Amygdala (tissue), 56 donors: ENCODE measurements around the gene LAMTOR4.

Source experiments
- DNase-seq, 56 donors: peaks; one replicate each; lab custom pipeline; 2025; lab: John Stamatoyannopoulos, UW

Gene LAMTOR4

GRCh38 chr7:100152404-100152803, 3.7 kb downstream of the LAMTOR4 start:
- peak in 1 of 56 donors; percentile 15 for DNase-seq

GRCh38 chr7:100152937-100153666, 4.4 kb downstream of the LAMTOR4 start:
- DNase-seq, result no peak

DNA sequence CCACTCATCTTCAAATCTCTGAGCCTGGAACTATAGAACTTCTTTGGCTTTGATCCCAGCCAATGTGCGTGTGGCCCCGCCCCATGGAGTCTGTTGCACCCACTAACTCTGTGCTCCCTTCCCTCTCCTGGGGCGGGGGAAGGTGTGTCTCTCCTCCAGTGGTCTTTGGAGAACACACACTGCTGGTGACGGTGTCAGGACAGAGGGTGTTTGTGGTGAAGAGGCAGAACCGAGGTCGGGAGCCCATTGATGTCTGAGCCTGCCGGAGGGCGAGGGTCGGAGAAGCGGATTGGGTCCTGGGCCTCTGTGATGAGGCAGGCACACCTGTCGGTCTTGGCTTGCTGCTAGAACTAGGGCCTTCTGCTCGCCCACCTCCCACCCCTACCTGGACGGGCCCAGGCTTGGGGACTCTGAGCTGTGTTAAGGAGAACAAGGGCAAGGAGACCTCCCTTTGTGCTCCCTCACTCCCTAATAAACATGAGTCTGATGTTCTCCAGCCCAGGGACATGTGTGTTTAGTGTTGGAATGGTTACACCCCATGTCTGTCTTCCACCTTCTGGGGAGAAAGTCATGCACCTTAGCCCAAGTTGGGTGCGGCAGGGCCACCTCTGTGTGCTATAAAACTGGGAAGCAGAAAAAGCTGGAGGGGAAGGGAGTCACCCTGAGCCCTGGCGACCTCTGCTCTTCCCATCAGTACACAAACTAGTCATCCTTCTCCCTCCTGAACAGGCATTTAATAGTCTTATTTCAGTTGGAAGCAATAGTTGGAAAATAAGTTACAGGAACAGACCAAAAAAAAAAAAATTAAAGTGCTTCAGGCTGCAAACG, 5.2 kb downstream of the LAMTOR4 start:
- no peak for DNase-seq

DNA sequence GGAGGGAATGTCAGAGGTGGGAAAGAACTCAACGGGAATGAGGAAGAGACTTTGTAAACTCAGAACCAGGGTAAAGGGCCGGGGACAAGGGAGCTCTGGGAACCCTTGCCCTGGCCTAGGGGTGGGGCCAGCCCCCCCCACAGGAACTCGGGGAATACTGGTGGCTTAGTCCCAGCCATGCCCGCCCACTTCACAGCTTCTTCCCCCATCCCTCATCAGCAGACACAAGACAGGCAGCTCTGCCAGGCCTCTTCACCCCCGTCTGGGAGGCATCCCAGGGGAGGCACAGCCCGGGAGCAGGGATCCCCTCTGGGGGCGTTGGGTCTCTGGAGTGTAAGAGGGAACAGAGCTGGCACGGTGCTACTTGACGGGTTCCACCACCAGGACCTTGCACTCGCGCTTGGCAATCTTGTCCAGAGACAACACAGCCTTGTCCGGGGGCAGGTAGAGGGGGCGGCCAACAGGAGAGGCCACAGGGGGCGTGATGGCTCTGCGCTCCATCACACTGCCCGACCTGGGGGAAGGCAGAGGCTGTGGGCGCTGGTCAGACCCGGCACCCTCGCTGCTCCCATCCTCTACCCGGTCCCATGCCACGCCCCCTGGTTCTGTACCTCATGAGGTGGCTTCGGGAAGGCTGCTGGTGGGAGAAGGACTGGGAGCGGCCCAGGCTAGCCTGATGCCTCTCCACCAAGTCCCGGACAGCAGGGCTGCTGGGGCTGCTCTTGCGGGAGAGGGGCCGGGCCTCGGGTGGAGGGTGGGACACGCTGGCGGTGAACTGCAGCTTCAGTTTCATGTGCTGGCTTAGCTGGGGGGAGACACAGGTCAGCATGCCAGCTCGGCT, 6.2 kb downstream of the LAMTOR4 start:
- no peak for DNase-seq

- DNase-seq, result no peak
These were observed 7.0 kb downstream of the LAMTOR4 start for GRCh38 chr7:100155553-100156317.

- no peak for DNase-seq
These were observed 7.8 kb downstream of the LAMTOR4 start for GRCh38 chr7:100156331-100157068.

DNA sequence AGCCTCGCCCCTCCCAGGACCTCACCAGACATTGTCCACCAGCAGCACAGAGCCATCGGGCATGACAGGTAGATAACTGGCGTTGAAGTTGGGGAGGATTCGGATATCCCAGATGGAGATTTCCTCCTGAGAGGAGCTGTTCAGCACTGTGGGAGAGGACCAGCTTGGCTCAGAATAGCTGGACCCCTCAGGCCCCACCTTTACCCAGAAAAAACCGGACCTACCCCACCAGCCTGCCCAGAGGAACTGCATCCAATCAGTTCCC, 8.3 kb downstream of the LAMTOR4 start:
- no peak for DNase-seq

DNA sequence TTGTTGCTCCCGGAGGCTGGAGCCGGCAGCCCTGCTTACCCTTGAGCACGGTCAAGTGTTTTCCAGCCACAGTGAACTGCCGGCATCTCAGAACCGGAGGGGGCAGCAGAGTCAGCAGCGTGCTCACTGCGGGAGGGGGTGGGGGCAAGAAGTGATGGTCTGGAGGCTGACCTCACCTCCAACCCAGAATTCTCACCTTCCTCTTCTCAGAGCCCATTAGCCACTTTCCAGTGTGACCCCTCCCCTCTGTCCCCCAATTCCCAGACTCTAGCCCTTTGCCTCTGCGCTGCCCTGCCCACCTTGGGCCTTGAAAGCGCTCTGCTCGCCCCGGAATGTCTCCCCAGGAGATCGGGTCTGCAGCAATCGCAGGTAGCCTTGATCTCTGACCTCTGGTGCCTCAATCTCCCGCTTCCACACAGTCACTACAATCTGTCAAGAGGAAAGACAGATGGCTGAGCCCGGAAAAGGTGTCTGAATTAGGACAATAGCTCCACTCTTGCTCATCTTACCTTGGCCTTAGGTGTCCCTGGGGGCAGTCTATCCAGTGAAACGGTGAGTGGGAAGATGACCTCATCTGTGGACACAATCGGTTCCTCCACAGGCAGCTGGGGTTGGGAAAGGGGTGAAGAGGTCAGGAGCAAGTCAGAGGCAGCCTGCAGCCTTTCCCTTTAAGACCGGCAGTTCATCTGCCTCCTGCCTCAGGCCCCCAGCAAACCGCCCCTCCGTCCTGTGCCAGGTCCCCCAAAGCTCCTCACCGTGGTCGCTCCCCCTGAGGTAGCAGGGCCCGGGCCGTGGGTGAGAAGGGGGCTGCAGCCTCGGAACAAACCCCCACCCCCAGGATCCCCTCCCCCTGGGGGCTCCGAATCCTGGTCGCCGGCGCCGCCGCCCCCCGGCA, 8.9 kb downstream of the LAMTOR4 start:
- peak in 1 of 56 donors; percentile 25 for DNase-seq

DNA sequence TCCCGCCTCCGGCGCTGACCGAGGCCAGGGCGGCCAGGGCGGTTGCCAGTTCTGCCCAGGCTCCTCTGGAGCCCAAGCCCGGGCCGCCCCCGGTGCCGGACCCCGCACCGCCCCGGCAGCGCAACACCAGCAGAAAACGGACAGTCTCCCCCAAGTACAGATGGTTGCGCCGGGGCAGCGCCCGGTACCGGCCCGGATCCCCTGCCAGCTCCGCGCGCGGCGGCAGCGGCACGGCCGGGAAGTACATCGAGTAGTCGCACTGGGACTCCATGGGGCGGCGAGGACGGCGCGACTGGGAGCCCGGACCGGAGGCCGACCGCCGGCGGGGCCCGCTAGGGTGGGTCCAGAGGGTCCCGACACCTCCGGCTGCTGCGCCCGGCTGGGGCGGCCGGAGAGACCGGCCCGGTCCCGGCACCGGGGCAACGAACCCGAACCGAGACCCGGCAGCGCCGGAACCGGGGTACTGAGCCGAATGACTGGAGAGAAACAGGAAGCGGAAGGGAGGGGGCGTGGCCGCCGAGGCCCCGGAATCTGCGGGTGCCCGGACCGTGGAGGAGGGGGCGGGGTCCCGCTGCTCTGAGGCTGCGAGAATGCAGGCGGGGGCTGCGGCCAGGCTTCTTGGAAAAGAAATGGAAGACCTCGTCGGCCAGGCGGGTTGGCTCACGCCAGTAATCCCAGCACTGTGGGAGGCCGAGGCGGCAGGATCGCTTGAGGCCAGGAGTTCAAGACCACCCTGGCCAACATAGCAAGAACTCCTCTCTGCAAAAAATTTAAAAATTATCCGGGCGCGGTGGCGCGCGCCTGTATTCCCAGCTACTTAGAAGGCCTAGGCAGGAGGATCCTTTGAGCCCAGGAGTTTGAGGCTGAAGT, 9.7 kb downstream of the LAMTOR4 start, which contains the start of gene TRAPPC14:
TRAPPC14 (minus strand) TSS at position 495 of the 870 bp plus-strand sequence; CDS start at position 271, 224 bp downstream.
- peak; percentile 51 to 95 (median 80) for DNase-seq

DNA sequence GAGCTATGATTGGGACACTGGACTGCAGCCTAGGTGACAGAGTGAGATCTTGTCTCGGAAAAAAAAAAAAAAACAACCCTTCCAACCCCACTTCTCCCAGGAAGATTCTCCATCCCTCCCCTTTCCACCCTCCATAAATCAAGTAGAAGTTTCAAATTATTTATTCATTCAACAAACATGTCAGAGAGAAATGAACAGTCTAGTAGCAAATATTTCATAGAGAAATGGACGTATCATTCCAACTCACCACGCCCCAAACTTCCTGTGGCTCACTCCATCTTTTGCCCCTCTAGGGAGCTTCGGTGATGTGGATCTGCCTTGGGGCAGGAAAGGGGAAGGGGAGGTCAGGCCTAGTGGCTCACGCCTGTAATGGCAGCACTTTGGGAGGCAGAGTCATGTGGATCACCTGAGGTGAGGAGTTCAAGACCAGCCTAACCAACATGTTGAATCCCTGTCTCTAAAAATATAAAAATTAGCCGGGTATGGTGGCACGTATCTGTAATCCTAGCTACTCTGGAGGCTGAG, 10.4 kb downstream of the LAMTOR4 start:
- no peak for DNase-seq

- DNase-seq, result no peak
These were observed 11.3 kb downstream of the LAMTOR4 start for GRCh38 chr7:100160067-100160466.

DNA sequence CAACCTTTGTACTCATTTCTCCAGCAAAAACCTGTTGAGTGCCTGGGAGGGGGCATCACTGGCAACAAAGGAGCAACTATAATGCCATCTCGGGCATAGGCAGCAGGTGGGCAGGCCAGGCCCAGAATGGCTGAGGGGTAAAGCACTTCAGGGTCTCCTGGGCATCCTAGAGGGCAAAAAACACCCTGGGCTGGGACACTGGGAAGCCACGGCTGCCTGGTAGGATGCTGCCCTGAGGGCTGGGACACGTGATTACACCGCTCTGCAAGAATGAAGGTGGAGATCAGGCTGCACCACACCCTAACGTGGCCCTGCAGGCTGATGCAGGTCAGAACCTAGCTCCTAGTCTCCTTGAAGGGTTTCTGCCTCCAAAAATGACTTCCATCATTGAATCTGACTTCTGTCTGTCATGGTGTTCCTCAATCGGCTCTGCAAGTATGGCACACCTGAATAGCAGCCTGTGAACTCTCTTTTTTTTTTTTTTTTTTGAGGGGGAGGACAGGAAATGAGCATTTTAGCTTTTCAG, 14.4 kb downstream of the LAMTOR4 start:
- DNase-seq, result no peak

DNA sequence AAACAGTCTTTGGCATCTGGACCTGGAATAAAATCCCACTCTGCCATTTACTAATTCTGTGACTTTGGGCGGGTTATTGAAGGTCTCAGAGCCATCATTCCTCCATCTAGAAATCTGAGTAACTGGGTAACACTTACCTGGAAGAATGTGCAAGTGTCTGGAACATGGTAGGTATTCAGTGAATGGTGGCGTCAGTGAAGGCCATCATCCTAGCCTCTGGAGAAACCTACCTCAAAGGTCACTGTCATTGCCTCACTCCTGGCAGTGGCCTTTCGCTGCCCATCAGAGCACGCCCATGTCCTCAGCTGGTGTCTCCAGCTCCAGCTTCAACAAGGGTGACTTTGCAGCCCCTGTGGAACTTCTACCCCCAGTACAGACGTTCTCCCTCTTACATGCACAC, 15.2 kb downstream of the LAMTOR4 start:
- DNase-seq, result no peak

- DNase-seq, result no peak
These were observed 17.7 kb downstream of the LAMTOR4 start for GRCh38 chr7:100166317-100166940.

- DNase-seq, result no peak
These were observed 18.5 kb downstream of the LAMTOR4 start for GRCh38 chr7:100166970-100167911.
